GM12878 (cell line): ENCODE measurements around the gene CALD1. TPM values are rescaled to one million over a fixed set of nuclear protein-coding genes. Genes with fewer than 3 reads are reported as not detected.
A peak's percentile ranks its signal among the peaks of the same experiment; 100 is the strongest.

Experiments used
- ATF7 ChIP-seq: fragments of 450-650 bp; IDR thresholded peaks from 2 replicates; pipeline ENCODE4 v1.6.1; 2016; ENCODE audit warnings: low read depth, mild to moderate bottlenecking
- BHLHE40 ChIP-seq, 2 experiments: fragments of 450-650 bp in 1 of 2; IDR thresholded peaks; 2 replicates each; pipeline ENCODE4 v1.6.1; 2011 to 2017; ENCODE audit warnings: low read depth in 2 of 2, borderline replicate concordance in 1 of 2, improper control_type of control experiment in 1 of 2, low read length in 1 of 2, mild to moderate bottlenecking in 1 of 2
- DPF2 ChIP-seq: fragments of 450-650 bp; IDR thresholded peaks from 2 replicates; pipeline ENCODE4 v1.6.1; 2017; ENCODE audit warnings: mild to moderate bottlenecking
- E4F1 ChIP-seq: fragments of 450-650 bp; IDR thresholded peaks from 2 replicates; pipeline ENCODE4 v1.6.1; 2018; ENCODE audit warnings: borderline replicate concordance, mild to moderate bottlenecking; ENCODE audit not compliant: partially characterized antibody
- EP300 ChIP-seq, 2 experiments: fragments of 150-350 bp in 1 of 2; IDR thresholded peaks; 2 replicates each; pipeline ENCODE4 v1.6.1; 2011 to 2012; ENCODE audit warnings: low read depth in 2 of 2, low read length in 2 of 2, borderline replicate concordance in 1 of 2, improper control_type of control experiment in 1 of 2, inconsistent platforms in 1 of 2; ENCODE audit not compliant: control insufficient read depth in 1 of 2
- FOS ChIP-seq: IDR thresholded peaks from 3 replicates; pipeline ENCODE4 v1.6.1; 2011; ENCODE audit warnings: borderline replicate concordance; ENCODE audit not compliant: insufficient read length; ENCODE audit errors: extremely low read depth
- IKZF1 ChIP-seq: fragments of 450-650 bp; conservative IDR thresholded peaks from 2 replicates; pipeline ENCODE4 v1.6.1; 2017; ENCODE audit warnings: antibody characterized with exemption, mild to moderate bottlenecking
- IKZF2 ChIP-seq, 2 experiments: fragments of 450-650 bp; IDR thresholded peaks; 2 replicates each; pipeline ENCODE4 v1.6.1; 2017; ENCODE audit warnings: mild to moderate bottlenecking in 2 of 2, moderate library complexity in 2 of 2
- MTA2 ChIP-seq: fragments of 450-650 bp; IDR thresholded peaks from 2 replicates; pipeline ENCODE4 v1.6.1; 2016; ENCODE audit warnings: low read depth, mild to moderate bottlenecking, moderate library complexity
- PKNOX1 ChIP-seq: fragments of 450-650 bp; IDR thresholded peaks from 2 replicates; pipeline ENCODE4 v1.6.1; 2016; ENCODE audit warnings: mild to moderate bottlenecking
- POLR2AphosphoS5 ChIP-seq: IDR thresholded peaks from 2 replicates; pipeline ENCODE4 v1.6.1; 2011; ENCODE audit warnings: mild to moderate bottlenecking, low read length, inconsistent platforms
- RELB ChIP-seq: fragments of 450-650 bp; IDR thresholded peaks from 2 replicates; pipeline ENCODE4 v1.6.1; 2017; ENCODE audit warnings: low read depth, mild to moderate bottlenecking, moderate library complexity
- SPI1 ChIP-seq: IDR thresholded peaks from 2 replicates; pipeline ENCODE4 v1.6.1; 2011; ENCODE audit warnings: low read depth, mild to moderate bottlenecking, low read length, moderate library complexity, borderline replicate concordance; ENCODE audit not compliant: insufficient read depth
- TBL1XR1 ChIP-seq: IDR thresholded peaks from 2 replicates; pipeline ENCODE4 v1.6.1; 2012; ENCODE audit warnings: low read depth, low read length, improper control_type of control experiment
- TCF3 ChIP-seq: IDR thresholded peaks from 2 replicates; pipeline ENCODE4 v1.6.1; 2012; ENCODE audit warnings: low read depth, mild to moderate bottlenecking, low read length, borderline replicate concordance; ENCODE audit not compliant: insufficient read depth
- USF2 ChIP-seq: IDR thresholded peaks from 2 replicates; pipeline ENCODE4 v1.6.1; 2011; ENCODE audit warnings: low read depth, low read length, improper control_type of control experiment, borderline replicate concordance
- ZNF384 ChIP-seq: IDR thresholded peaks from 2 replicates; pipeline ENCODE4 v1.6.1; 2012; ENCODE audit warnings: low read depth, mild to moderate bottlenecking, low read length, improper control_type of control experiment, borderline replicate concordance
- polyA plus RNA-seq, 11 experiments: library from polyadenylated mRNA; depleted of rRNA in 4 of 11; unstranded in 6 of 11; stranded (reverse) in 5 of 11; fragments of >200 nt; fragmentation: Nextera tagmentation in 4 of 11; fragmentation: Illumina TruSeq in 1 of 11; extraction: Ambion mirVana in 4 of 11; extraction: Trizol in 1 of 11; gene quantifications; 1 replicate in 1 of 11; 2 replicates in 10 of 11; pipeline versions ENCODE4 v1.2.1 to v1.2.3, GENCODE V29; 2011 to 2016; ENCODE audit warnings: inconsistent platforms in 2 of 11, missing spikeins in 2 of 11, low read depth in 1 of 11
- total RNA-seq, 4 experiments: library from RNA; depleted of rRNA in 3 of 4; stranded (reverse); fragments of >200 nt in 3 of 4; fragmentation: Illumina TruSeq in 1 of 4; extraction: Trizol in 1 of 4; gene quantifications; 2 replicates each; pipeline versions ENCODE4 v1.2.1 to v1.2.3, GENCODE V29; 2013 to 2021

The CALD1 gene
- total and polyA plus RNA-seq, 10 of the 15 experiments (the other 5 are each of a cell fraction or from before 2014, with no cell fraction given): 0.03 to 1.3 (median 0.22) TPM

GRCh38 chr7:134900166-134900982 is 120.9 kb downstream of the CALD1 start (continued):
- TF ChIP-seq PKNOX1 (peak; percentile 38; the same call in 1 of the 2 replicates), RELB (peak; percentile 53), E4F1 (no peak), EP300 (IDR thresholded peaks at IDR 0.05; ENCODE audit: borderline replicate concordance in 1 of 2, control insufficient read depth in 1 of 2, low read depth in 2 of 2, low read length in 2 of 2) (peak in 1 of 2 experiments; percentile 40; a peak in 1 of 4 replicates), POLR2AphosphoS5 (no peak), IKZF2 (IDR thresholded peaks at IDR 0.05) (peak; percentile 76 to 77; a peak in 3 of 4 replicates), USF2 (no peak), FOS (no peak), TCF3 (0 out of 2 replicates have a peak, but pooled peaks have one; percentile 25), ZNF384 (no peak), MTA2 (peak; percentile 55; the same call in 1 of the 2 replicates), DPF2 (peak; percentile 55; the same call in 1 of the 2 replicates), IKZF1 (peak; percentile 72), ATF7 (peak; percentile 55), BHLHE40 (IDR thresholded peaks at IDR 0.05; ENCODE audit: borderline replicate concordance in 1 of 2, low read depth in 2 of 2, low read length in 1 of 2) (peak; percentile 46; a peak in 3 of 4 replicates), TBL1XR1 (peak; percentile 51; the same call in 1 of the 2 replicates), SPI1 (0 out of 2 replicates have a peak, but pooled peaks have one; percentile 20)
